SK-N-SH (cell line): Measurements from ENCODE around the gene CENATAC.

Experiments
- EZH2phosphoT487 ChIP-seq: fragments of 200-600 bp; sonication (generic); IDR thresholded peaks from 2 replicates; pipeline ENCODE4 v1.6.1; 2017; ENCODE audit warnings: low read depth, mixed run types, mild to moderate bottlenecking, antibody characterized with exemption, moderate library complexity, borderline replicate concordance
- RCOR1 ChIP-seq: fragments of 150-350 bp; IDR thresholded peaks from 2 replicates; pipeline ENCODE4 v1.6.1; 2017; ENCODE audit warnings: antibody characterized with exemption, low read length
- TAF1 ChIP-seq: IDR thresholded peaks from 2 replicates; pipeline ENCODE4 v1.6.1; 2012; ENCODE audit warnings: low read depth, mild to moderate bottlenecking, low read length, moderate library complexity, borderline replicate concordance
- TF ChIP-seq, protein P1 (sequence below): IDR thresholded peaks from 2 replicates; pipeline ENCODE4 v1.4.0; 2012; ENCODE audit warnings: low read depth, borderline replicate concordance
- TF ChIP-seq, protein P2 (sequence below): fragments of 200-600 bp; sonication (generic); IDR thresholded peaks from 2 replicates; pipeline ENCODE4 v1.6.1; 2017; ENCODE audit warnings: antibody characterized with exemption, mild to moderate bottlenecking, moderate library complexity
- TF ChIP-seq, protein P3 (sequence below): IDR thresholded peaks from 2 replicates; pipeline ENCODE4 v1.4.0; 2012; ENCODE audit warnings: low read depth

GRCh38 chr11:119025978-119026766, 28.2 kb downstream of the CENATAC start:
- TF ChIP-seq, protein P1, sequence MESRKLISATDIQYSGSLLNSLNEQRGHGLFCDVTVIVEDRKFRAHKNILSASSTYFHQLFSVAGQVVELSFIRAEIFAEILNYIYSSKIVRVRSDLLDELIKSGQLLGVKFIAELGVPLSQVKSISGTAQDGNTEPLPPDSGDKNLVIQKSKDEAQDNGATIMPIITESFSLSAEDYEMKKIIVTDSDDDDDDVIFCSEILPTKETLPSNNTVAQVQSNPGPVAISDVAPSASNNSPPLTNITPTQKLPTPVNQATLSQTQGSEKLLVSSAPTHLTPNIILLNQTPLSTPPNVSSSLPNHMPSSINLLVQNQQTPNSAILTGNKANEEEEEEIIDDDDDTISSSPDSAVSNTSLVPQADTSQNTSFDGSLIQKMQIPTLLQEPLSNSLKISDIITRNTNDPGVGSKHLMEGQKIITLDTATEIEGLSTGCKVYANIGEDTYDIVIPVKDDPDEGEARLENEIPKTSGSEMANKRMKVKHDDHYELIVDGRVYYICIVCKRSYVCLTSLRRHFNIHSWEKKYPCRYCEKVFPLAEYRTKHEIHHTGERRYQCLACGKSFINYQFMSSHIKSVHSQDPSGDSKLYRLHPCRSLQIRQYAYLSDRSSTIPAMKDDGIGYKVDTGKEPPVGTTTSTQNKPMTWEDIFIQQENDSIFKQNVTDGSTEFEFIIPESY: no peak
- no peak for TF ChIP-seq TAF1
- TF ChIP-seq, protein P2, sequence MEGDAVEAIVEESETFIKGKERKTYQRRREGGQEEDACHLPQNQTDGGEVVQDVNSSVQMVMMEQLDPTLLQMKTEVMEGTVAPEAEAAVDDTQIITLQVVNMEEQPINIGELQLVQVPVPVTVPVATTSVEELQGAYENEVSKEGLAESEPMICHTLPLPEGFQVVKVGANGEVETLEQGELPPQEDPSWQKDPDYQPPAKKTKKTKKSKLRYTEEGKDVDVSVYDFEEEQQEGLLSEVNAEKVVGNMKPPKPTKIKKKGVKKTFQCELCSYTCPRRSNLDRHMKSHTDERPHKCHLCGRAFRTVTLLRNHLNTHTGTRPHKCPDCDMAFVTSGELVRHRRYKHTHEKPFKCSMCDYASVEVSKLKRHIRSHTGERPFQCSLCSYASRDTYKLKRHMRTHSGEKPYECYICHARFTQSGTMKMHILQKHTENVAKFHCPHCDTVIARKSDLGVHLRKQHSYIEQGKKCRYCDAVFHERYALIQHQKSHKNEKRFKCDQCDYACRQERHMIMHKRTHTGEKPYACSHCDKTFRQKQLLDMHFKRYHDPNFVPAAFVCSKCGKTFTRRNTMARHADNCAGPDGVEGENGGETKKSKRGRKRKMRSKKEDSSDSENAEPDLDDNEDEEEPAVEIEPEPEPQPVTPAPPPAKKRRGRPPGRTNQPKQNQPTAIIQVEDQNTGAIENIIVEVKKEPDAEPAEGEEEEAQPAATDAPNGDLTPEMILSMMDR: no peak
- TF ChIP-seq, protein P3, sequence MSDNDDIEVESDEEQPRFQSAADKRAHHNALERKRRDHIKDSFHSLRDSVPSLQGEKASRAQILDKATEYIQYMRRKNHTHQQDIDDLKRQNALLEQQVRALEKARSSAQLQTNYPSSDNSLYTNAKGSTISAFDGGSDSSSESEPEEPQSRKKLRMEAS: no peak
- TF ChIP-seq RCOR1: no peak
- TF ChIP-seq EZH2phosphoT487: no peak
